ENCODE data around the gene SHROOM2.

GRCh38 chrX:9797384-9798360 lies 11.4 kb downstream of the SHROOM2 start:
- TF ChIP-seq CTCF (IDR thresholded peaks at IDR 0.05 in 8 of 11, conservative IDR thresholded peaks at IDR 0.05 in 3 of 11) (no peak), POLR2A (IDR thresholded peaks at IDR 0.05) (no peak), POLR2AphosphoS5 (IDR thresholded peaks at IDR 0.05) (no peak)
